MM.1S (cell line): ENCODE data around the gene MYH7B.
A peak's percentile ranks its signal among the peaks of the same experiment; 100 is the strongest.

Source experiments
- DNase-seq: peaks from one replicate; pipeline ENCODE4 v3.0.0-alpha.2; 2015
- H2AFZ ChIP-seq: fragments of 300-600 bp; sonication (generic); 2 replicates; pipeline ENCODE4 v1.6.0; 2016; ENCODE audit warnings: antibody characterized with exemption, low read length
- H3F3A ChIP-seq: fragments of 300-600 bp; sonication (generic); 2 replicates; pipeline ENCODE4 v1.6.1; 2016; ENCODE audit warnings: mild to moderate bottlenecking, antibody characterized with exemption, low read length, moderate library complexity, mixed read lengths; ENCODE audit not compliant: insufficient read depth
- H3K27ac ChIP-seq: fragments of 300-600 bp; sonication (generic); 2 replicates; pipeline ENCODE4 v1.5.1; 2016; ENCODE audit warnings: mild to moderate bottlenecking, low read length
- H3K27me3 ChIP-seq: fragments of 300-600 bp; sonication (generic); replicated peaks from 2 replicates; pipeline ENCODE4 v1.6.0; 2016; ENCODE audit warnings: low read length; ENCODE audit not compliant: insufficient read depth
- H3K36me3 ChIP-seq: fragments of 300-600 bp; sonication (generic); replicated peaks from 2 replicates; pipeline ENCODE4 v1.6.1; 2016; ENCODE audit warnings: mild to moderate bottlenecking, low read length, mixed read lengths; ENCODE audit not compliant: insufficient read depth
- H3K4me1 ChIP-seq: fragments of 300-600 bp; sonication (generic); 2 replicates; pipeline ENCODE4 v1.6.1; 2016; ENCODE audit warnings: low read length, mixed read lengths
- H3K4me2 ChIP-seq: fragments of 300-600 bp; sonication (generic); 2 replicates; pipeline ENCODE4 v1.6.0; 2016; ENCODE audit warnings: low read depth, low read length
- H3K4me3 ChIP-seq: fragments of 300-600 bp; sonication (generic); 2 replicates; pipeline ENCODE4 v1.5.1; 2016; ENCODE audit warnings: low read length, mixed read lengths
- H3K79me2 ChIP-seq: fragments of 300-600 bp; sonication (generic); 2 replicates; pipeline ENCODE4 v1.6.1; 2016; ENCODE audit warnings: mixed run types, low read length, mixed read lengths
- H3K9ac ChIP-seq: fragments of 300-600 bp; sonication (generic); 2 replicates; pipeline ENCODE4 v1.6.1; 2016; ENCODE audit warnings: low read length, mixed read lengths
- H3K9me2 ChIP-seq: fragments of 300-600 bp; sonication (generic); replicated peaks from 2 replicates; pipeline ENCODE4 v1.6.1; 2016; ENCODE audit warnings: mild to moderate bottlenecking, low read length, mixed read lengths; ENCODE audit not compliant: insufficient read depth
- H3K9me3 ChIP-seq: fragments of 300-600 bp; sonication (generic); replicated peaks from 2 replicates; pipeline ENCODE4 v1.6.1; 2016; ENCODE audit warnings: mild to moderate bottlenecking, low read length, mixed read lengths; ENCODE audit not compliant: insufficient read depth
- H4K20me1 ChIP-seq: fragments of 300-600 bp; sonication (generic); 2 replicates; pipeline ENCODE4 v1.6.1; 2016; ENCODE audit warnings: mild to moderate bottlenecking, low read length, moderate library complexity, mixed read lengths; ENCODE audit not compliant: insufficient read depth
- EZH2 ChIP-seq: fragments of 300-600 bp; sonication (generic); optimal IDR thresholded peaks from 2 replicates; pipeline ENCODE3; 2017; ENCODE audit warnings: low read depth, mild to moderate bottlenecking, antibody characterized with exemption, low read length, mixed read lengths
- EZH2phosphoT487 ChIP-seq: fragments of 300-600 bp; sonication (generic); IDR thresholded peaks from 2 replicates; pipeline ENCODE4 v1.6.1; 2018; ENCODE audit warnings: antibody characterized with exemption, low read length
- TF ChIP-seq, protein P1 (sequence below): fragments of 300-600 bp; sonication (generic); IDR thresholded peaks from 2 replicates; pipeline ENCODE4 v1.5.1; 2016; ENCODE audit warnings: antibody characterized with exemption, low read length, mixed read lengths

The MYH7B gene

DNA sequence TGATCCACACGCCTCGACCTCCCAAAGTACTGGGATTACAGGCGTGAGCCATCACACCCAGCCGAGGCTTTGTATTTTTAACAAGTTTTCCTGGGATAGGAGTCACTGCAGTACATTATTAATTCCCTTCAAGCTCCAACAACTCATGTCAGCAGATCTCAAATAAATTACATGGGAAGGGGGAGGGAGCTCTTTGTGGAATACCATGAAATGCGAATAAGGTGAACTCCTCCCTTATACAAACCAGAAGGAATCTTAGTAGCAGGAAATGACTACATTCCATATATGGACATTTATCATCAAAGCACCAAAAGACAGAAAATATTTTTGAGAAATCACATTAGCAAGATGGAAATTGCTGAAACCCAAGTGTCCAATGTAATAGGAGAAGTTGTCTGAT lies 3.0 kb upstream of the MYH7B start:
- DNase-seq, result no peak
- no peaks in the 10 kb centered on the region for H3K9me2 ChIP-seq
- no peak overlapping the region for H3K9ac ChIP-seq
- H4K20me1 ChIP-seq, result no peaks in the 10 kb centered on the region
- no peaks in the 10 kb centered on the region for H3K27me3 ChIP-seq
- no peak overlapping the region for H3K4me2 ChIP-seq
- H3K4me3 ChIP-seq, result no peak overlapping the region
- no peak overlapping the region for H3K27ac ChIP-seq
- H3K79me2 ChIP-seq, result no peaks in the 10 kb centered on the region
- H2AFZ ChIP-seq, result no peak overlapping the region
- H3K4me1 ChIP-seq, result peaks cover 8% of the 10 kb centered on the region
- TF ChIP-seq EZH2 (no peak), EZH2phosphoT487 (no peak)
- TF ChIP-seq, protein P1, sequence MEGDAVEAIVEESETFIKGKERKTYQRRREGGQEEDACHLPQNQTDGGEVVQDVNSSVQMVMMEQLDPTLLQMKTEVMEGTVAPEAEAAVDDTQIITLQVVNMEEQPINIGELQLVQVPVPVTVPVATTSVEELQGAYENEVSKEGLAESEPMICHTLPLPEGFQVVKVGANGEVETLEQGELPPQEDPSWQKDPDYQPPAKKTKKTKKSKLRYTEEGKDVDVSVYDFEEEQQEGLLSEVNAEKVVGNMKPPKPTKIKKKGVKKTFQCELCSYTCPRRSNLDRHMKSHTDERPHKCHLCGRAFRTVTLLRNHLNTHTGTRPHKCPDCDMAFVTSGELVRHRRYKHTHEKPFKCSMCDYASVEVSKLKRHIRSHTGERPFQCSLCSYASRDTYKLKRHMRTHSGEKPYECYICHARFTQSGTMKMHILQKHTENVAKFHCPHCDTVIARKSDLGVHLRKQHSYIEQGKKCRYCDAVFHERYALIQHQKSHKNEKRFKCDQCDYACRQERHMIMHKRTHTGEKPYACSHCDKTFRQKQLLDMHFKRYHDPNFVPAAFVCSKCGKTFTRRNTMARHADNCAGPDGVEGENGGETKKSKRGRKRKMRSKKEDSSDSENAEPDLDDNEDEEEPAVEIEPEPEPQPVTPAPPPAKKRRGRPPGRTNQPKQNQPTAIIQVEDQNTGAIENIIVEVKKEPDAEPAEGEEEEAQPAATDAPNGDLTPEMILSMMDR, result no peak
- H3K9me3 ChIP-seq, result no peaks in the 10 kb centered on the region
- H3K36me3 ChIP-seq, result no peaks in the 10 kb centered on the region
- no peaks in the 10 kb centered on the region; the same call in 1 of the 2 replicates for H3F3A ChIP-seq

DNA sequence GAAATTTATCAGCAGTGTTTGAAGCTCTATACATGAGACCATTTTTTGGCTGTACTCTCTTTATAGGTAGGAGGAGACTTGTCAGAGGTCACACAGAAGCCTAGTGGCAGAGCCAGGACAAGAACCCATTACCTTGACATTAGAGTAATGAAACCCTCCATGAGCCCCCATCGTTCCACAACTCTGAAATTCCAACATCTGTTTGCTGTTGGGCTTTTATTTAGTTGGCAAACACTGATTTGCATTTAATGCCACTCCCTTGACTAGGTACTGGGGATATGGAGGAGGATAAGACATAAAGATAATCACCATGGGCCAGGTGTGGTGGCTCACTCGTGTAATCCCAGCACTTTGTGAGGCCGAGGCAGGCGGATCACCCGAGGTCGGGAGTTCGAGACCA lies 1.7 kb upstream of the MYH7B start:
- Histone ChIP-seq H3K36me3 (no peaks in the 10 kb centered on the region), H3F3A (no peaks in the 10 kb centered on the region; the same call in 1 of the 2 replicates), H2AFZ (no peak overlapping the region), H3K9me3 (no peaks in the 10 kb centered on the region), H3K4me3 (no peak overlapping the region), H3K9me2 (no peaks in the 10 kb centered on the region), H3K27ac (no peak overlapping the region), H4K20me1 (no peaks in the 10 kb centered on the region), H3K4me2 (no peak overlapping the region), H3K4me1 (peaks cover 8% of the 10 kb centered on the region), H3K27me3 (no peaks in the 10 kb centered on the region), H3K79me2 (no peaks in the 10 kb centered on the region), H3K9ac (no peak overlapping the region)
- TF ChIP-seq, protein P1, result no peak
- TF ChIP-seq EZH2phosphoT487 (no peak), EZH2 (no peak)
- no peak for DNase-seq

DNA sequence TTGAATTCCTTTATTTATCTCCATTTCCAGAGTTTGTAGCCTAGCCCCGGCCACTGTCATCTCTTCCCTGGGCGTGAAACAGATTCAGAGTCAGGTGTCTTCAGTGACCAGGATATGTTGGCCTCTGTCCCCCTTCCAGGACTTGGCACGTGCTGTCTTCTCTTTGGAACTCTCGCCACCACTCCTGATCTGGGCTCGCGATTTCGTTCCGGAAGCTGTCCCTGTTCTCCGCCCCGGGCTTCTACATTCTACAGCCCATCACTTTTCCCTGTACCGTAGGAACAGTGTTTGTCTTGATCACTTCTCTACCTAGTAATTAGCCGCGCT lies 801 bp upstream of the MYH7B start:
- H3K9me2 ChIP-seq, result no peaks in the 10 kb centered on the region
- DNase-seq, result no peak
- H3K4me1 ChIP-seq, result peaks cover 8% of the 10 kb centered on the region
- H3K4me3 ChIP-seq, result peak overlapping the region; percentile 85
- peak overlapping the region; percentile 83 for H3K4me2 ChIP-seq
- no peaks in the 10 kb centered on the region for H3K9me3 ChIP-seq
- H3K36me3 ChIP-seq, result no peaks in the 10 kb centered on the region
- no peaks in the 10 kb centered on the region for H4K20me1 ChIP-seq
- TF ChIP-seq EZH2phosphoT487 (no peak), EZH2 (no peak)
- TF ChIP-seq, protein P1, result no peak
- H3K27ac ChIP-seq, result peak overlapping the region; percentile 64; the same call in 1 of the 2 replicates
- no peaks in the 10 kb centered on the region for H3K27me3 ChIP-seq
- no peaks in the 10 kb centered on the region; the same call in 1 of the 2 replicates for H3F3A ChIP-seq
- H3K9ac ChIP-seq, result peak overlapping the region; percentile 81
- peak overlapping the region; percentile 94 for H2AFZ ChIP-seq
- H3K79me2 ChIP-seq, result no peaks in the 10 kb centered on the region
